Neural cell (in vitro differentiated cells): ENCODE data around the gene UBN2. TPM values are rescaled to one million over a fixed set of nuclear protein-coding genes. Genes with fewer than 3 reads are reported as not detected.
"Not testable (repeated sequence)": the region's sequence is repeated elsewhere in the genome, so short reads cannot be mapped to it uniquely, and the experiment has no call there.

Experiments
- H2AFZ ChIP-seq: fragments of 200-600, 300-800 bp; sonication (generic), shearing (Covaris generic); 2 replicates; pipeline ENCODE4 v1.6.0; 2014; ENCODE audit warnings: low read depth, mild to moderate bottlenecking, antibody characterized with exemption, low read length, moderate library complexity
- H3F3A ChIP-seq: fragments of 200-600 bp; shearing (Covaris generic); 2 replicates; pipeline ENCODE4 v1.6.1; 2016; ENCODE audit warnings: mild to moderate bottlenecking, moderate library complexity, mixed read lengths, antibody characterized with exemption, low read length; ENCODE audit not compliant: insufficient read depth, poor library complexity, severe bottlenecking
- H3K27ac ChIP-seq: fragments of 200-600, 300-800 bp; sonication (generic), shearing (Covaris generic); 2 replicates; pipeline ENCODE4 v1.5.1; 2014; ENCODE audit warnings: mild to moderate bottlenecking, low read length, moderate library complexity
- H3K27me3 ChIP-seq: fragments of 300-800, 200-600 bp; sonication (generic), shearing (Covaris generic); 2 replicates; pipeline ENCODE4 v1.6.0; 2014; ENCODE audit warnings: mild to moderate bottlenecking, low read depth, low read length, moderate library complexity; ENCODE audit not compliant: insufficient read depth
- H3K36me3 ChIP-seq: fragments of 300-800, 200-600 bp; sonication (generic), shearing (Covaris generic); 2 replicates; pipeline ENCODE4 v1.5.1; 2014; ENCODE audit warnings: mild to moderate bottlenecking, antibody characterized with exemption, low read length, moderate library complexity; ENCODE audit not compliant: insufficient read depth
- H3K4me2 ChIP-seq: fragments of 300-800, 200-600 bp; sonication (generic), shearing (Covaris generic); 2 replicates; pipeline ENCODE4 v1.6.0; 2014; ENCODE audit warnings: mild to moderate bottlenecking, low read length
- H3K4me3 ChIP-seq: fragments of 300-800, 200-600 bp; sonication (generic), shearing (Covaris generic); 2 replicates; pipeline ENCODE4 v1.5.1; 2014; ENCODE audit warnings: mild to moderate bottlenecking, low read length, moderate library complexity
- H3K79me2 ChIP-seq: fragments of 200-600 bp; shearing (Covaris generic); replicated peaks from 2 replicates; pipeline ENCODE4 v1.6.0; 2014; ENCODE audit warnings: mild to moderate bottlenecking, low read length, moderate library complexity; ENCODE audit not compliant: insufficient read depth
- H3K9ac ChIP-seq: fragments of 300-800, 200-600 bp; sonication (generic), shearing (Covaris generic); 2 replicates; pipeline ENCODE4 v1.6.1; 2016; ENCODE audit warnings: mild to moderate bottlenecking, low read length, mixed read lengths
- H3K9me2 ChIP-seq: fragments of 200-600 bp; shearing (Covaris generic); 2 replicates; pipeline ENCODE4 v1.6.1; 2016; ENCODE audit warnings: mild to moderate bottlenecking, low read length, mixed read lengths; ENCODE audit not compliant: insufficient read depth
- H3K9me3 ChIP-seq: fragments of 200-600, 300-800 bp; sonication (generic), shearing (Covaris generic); 2 replicates; pipeline ENCODE4 v1.6.1; 2016; ENCODE audit warnings: mild to moderate bottlenecking, mixed run types, low read length, moderate library complexity, mixed read lengths
- H4K20me1 ChIP-seq: fragments of 200-600 bp; shearing (Covaris generic); 2 replicates; pipeline ENCODE4 v1.6.1; 2016; ENCODE audit warnings: mild to moderate bottlenecking, mixed run types; ENCODE audit not compliant: insufficient read depth
- CTCF ChIP-seq: fragments of 450-650 bp; IDR thresholded peaks from 2 replicates; pipeline ENCODE4 v1.5.1; 2014; ENCODE audit warnings: antibody characterized with exemption, mild to moderate bottlenecking, moderate library complexity; ENCODE audit not compliant: poor library complexity, severe bottlenecking
- EP300 ChIP-seq: fragments of 450-650 bp; conservative IDR thresholded peaks from 2 replicates; pipeline ENCODE4 v1.6.1; 2014; ENCODE audit warnings: antibody characterized with exemption, mild to moderate bottlenecking, moderate library complexity; ENCODE audit not compliant: poor library complexity, severe bottlenecking
- EZH2 ChIP-seq: fragments of 200-600, 300-800 bp; shearing (Covaris generic), sonication (generic); IDR thresholded peaks from 2 replicates; pipeline ENCODE4 v1.6.1; 2014; ENCODE audit warnings: antibody characterized with exemption, low read length, borderline replicate concordance, mild to moderate bottlenecking; ENCODE audit not compliant: insufficient read depth, poor library complexity, severe bottlenecking
- MXI1 ChIP-seq: fragments of 450-650 bp; conservative IDR thresholded peaks from 2 replicates; pipeline ENCODE4 v1.6.1; 2014; ENCODE audit warnings: antibody characterized with exemption, mild to moderate bottlenecking; ENCODE audit not compliant: poor library complexity, severe bottlenecking
- POLR2AphosphoS5 ChIP-seq: IDR thresholded peaks from 2 replicates; pipeline ENCODE4 v1.6.1; 2012
- RAD21 ChIP-seq: fragments of 450-650 bp; conservative IDR thresholded peaks from 2 replicates; pipeline ENCODE4 v1.6.1; 2014; ENCODE audit warnings: antibody characterized with exemption, mild to moderate bottlenecking, moderate library complexity
- REST ChIP-seq: IDR thresholded peaks from 2 replicates; pipeline ENCODE4 v1.6.1; 2012; ENCODE audit warnings: borderline replicate concordance
- SMC3 ChIP-seq: fragments of 450-650 bp; conservative IDR thresholded peaks from 2 replicates; pipeline ENCODE4 v1.6.1; 2014; ENCODE audit warnings: antibody characterized with exemption, mild to moderate bottlenecking, moderate library complexity; ENCODE audit not compliant: poor library complexity
- TAF1 ChIP-seq: IDR thresholded peaks from 2 replicates; pipeline ENCODE4 v1.6.1; 2012; ENCODE audit warnings: low read depth
- polyA plus RNA-seq: library from polyadenylated mRNA; depleted of rRNA; stranded (reverse); fragments of >200 nt; gene quantifications from 2 replicates; pipeline ENCODE4 v1.2.3, GENCODE V29; 2014

UBN2 gene
- polyA plus RNA-seq, 1 donor from 2014 or later: 18.2 TPM

- H3K9me2 ChIP-seq, H3K4me3 ChIP-seq, H3K79me2 ChIP-seq, H3K9me3 ChIP-seq, H3K27ac ChIP-seq, H3K36me3 ChIP-seq, H3K9ac ChIP-seq, H2AFZ ChIP-seq, H3F3A ChIP-seq, H4K20me1 ChIP-seq, H3K27me3 ChIP-seq, H3K4me2 ChIP-seq: not testable (repeated sequence)
Observed at GRCh38 chr7:139225286-139226157, 5.5 kb upstream of the UBN2 start.

GRCh38 chr7:139226158-139226515 is 4.9 kb upstream of the UBN2 start:
- H3K9me2 ChIP-seq, H3F3A ChIP-seq: not testable (repeated sequence)

GRCh38 chr7:139226988-139227488 is 4.0 kb upstream of the UBN2 start:
- H3K79me2 ChIP-seq, H2AFZ ChIP-seq, H3K9me3 ChIP-seq, H3K4me2 ChIP-seq, H3F3A ChIP-seq, H3K27ac ChIP-seq, H3K4me3 ChIP-seq, H3K9ac ChIP-seq, H4K20me1 ChIP-seq, H3K27me3 ChIP-seq, H3K9me2 ChIP-seq, H3K36me3 ChIP-seq: not testable (repeated sequence)

More at GRCh38 chr7:139226158-139226515, 4.9 kb upstream of the UBN2 start:
- not testable (repeated sequence) for H3K4me2 ChIP-seq, H3K4me3 ChIP-seq, H3K9ac ChIP-seq, H3K27me3 ChIP-seq, H3K27ac ChIP-seq, H4K20me1 ChIP-seq, H3K9me3 ChIP-seq, H3K79me2 ChIP-seq, H3K36me3 ChIP-seq, H2AFZ ChIP-seq

- no peaks in the 10 kb centered on the region for H4K20me1 ChIP-seq
- H3K9me3 ChIP-seq: no peaks in the 10 kb centered on the region
- H3K79me2 ChIP-seq: peaks cover 30% of the 10 kb centered on the region
- no peaks in the 10 kb centered on the region for H3F3A ChIP-seq
- no peaks in the 10 kb centered on the region for H3K9me2 ChIP-seq
- peak overlapping the region; percentile 86 for H3K4me2 ChIP-seq
- H3K4me3 ChIP-seq: peak overlapping the region; percentile 94
- no peaks in the 10 kb centered on the region for H3K36me3 ChIP-seq
- peak overlapping the region; percentile 99 for H3K9ac ChIP-seq
- no peak for TF ChIP-seq RAD21
- TF ChIP-seq EZH2: no peak
- TF ChIP-seq CTCF: no peak
- no peak for TF ChIP-seq SMC3
- TF ChIP-seq REST: no peak
- TF ChIP-seq EP300: no peak
- TF ChIP-seq POLR2AphosphoS5: no peak
- TF ChIP-seq MXI1: no peak
- no peak for TF ChIP-seq TAF1
- no peak overlapping the region for H3K27ac ChIP-seq
- H2AFZ ChIP-seq: no peak overlapping the region
- H3K27me3 ChIP-seq: no peaks in the 10 kb centered on the region
Observed at GRCh38 chr7:139230023-139230422, 1.0 kb upstream of the UBN2 start.
